D341Med (cell line): ENCODE measurements around the gene HMOX1.
"Not testable (repeated sequence)": the region's sequence is repeated elsewhere in the genome, so short reads cannot be mapped to it uniquely, and the experiment has no call there.

ENCODE experiments used
- DNase-seq: peaks from one replicate; pipeline ENCODE4 v3.0.0; 2012; ENCODE audit warnings: low spot score

HMOX1 gene

DNA sequence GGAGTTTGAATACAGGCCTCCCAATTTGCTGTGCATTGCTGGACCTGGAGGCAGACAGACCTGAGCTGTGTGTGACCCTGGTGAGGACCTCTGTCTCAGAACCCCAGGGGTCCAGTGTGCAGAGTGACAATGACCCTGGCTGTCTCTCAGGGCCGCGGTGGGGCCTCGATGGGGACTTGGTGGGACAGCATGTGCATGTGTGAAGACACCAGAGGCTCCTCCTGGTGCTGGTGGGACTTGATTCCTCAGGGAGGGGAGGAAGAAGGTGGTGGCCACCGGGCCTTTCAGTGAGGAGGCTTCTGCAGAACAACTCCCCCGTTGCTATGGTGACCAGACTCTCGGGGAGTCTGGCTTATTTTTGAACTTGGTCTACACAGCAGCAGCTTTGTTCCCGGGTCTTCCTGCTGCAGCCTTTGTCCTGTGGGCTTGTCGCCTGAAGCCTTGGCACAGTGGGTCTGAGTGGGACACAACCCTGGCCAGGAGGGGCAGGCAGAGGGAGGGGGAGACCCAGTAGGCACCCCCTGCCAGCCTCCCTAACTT is 54.4 kb downstream of the HMOX1 start:
- DNase-seq = no peak

DNA sequence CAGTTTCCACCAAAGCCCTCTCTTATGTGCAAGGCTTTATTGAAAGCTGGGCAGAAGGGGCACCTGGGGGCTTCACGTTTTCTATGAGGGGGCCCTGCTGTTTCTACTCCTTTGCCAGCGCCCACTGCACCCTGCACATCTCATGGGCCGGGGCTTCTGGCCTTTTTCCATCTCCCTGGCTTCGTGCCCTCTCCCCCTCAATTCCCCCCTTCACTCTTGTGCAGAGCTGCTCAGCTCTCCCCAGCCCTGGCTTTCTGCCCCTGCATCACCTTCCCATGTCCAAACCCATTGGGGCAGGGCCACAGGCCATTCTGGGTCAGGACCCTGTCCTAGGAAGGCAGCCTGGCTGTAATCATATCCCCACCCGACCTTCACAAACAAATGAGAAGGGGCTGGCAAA is 55.5 kb downstream of the HMOX1 start:
- DNase-seq = no peak

DNA sequence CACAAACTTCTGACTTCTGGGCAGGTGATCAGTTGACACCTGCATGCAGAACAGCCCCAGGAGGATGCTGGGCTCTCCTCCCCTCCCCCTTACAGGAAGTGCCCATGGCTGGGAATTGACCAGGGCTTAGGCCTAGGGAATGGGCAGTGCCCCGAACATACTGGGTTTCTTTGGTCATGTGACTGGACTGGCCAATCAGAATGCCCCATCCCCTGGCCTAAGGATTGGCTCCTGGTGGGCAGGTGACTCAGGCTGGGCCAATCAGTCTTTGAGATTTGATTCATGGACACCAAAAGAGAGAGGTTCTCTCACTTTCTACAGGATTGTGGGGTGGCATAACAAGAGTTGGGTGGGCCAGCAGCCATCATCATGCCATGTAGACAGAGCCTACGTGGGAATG is 56.2 kb downstream of the HMOX1 start:
- no peak for DNase-seq

DNA sequence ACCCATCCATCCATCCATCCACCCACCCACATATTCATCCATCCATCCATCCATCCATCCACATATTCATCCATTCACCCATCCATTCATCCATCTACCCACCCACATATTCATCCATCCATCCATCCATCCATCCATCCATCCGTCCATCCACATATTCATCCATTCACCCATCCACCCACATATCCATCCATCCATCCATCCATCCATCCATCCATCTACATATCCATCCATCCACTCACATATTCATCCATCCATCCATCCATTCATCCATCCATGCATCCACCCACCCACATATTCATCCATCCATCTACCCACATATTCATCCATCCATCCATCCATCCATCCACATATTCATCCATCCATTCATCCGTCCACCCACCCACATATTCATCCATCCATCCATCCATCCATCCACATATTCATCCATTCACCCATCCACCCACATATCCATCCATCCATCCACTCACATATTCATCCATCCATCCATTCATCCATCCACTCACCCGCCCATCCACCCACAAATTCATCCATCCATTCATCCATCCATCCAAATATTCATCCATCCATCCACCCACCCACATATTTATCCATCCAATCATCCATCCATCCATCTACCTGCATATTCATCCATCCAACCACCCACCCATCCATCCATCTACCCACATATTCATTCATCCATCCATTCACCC is 57.9 kb downstream of the HMOX1 start:
- DNase-seq = not testable (repeated sequence)

DNA sequence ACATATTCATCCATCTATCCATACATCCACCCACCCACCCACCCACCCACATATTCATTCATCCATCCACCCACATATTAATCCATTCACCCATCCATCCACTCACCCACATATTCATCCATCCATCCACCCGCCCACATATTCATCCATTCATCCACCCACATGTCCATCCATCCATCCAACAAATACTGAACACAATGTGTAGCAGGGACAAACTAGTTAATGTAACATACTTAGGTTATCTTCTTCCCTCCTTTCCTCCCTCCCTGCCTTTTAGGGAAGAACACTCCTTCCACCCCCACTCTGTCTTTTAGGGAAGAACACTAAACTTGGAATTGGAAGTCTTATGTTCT is 58.4 kb downstream of the HMOX1 start:
- DNase-seq = no peak

DNA sequence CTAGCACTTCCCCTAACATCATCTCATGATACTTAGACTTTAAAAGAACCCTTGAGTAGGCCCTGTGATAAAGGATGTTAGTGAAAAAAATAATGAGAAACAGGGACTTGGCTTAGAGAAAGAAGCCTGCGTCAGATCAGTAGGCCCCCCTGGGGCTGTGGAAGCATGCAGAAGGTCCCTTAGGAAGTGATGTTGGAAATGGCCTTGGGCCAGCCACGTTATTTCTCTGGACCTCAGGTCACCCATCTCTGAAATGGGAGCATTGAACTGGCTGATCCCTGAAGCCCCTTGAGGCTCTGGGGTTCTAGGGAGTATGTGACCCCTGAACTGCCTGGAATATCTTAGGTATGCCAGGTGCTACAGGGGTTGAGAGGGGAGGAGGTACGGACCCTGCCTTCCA is 59.2 kb downstream of the HMOX1 start:
- no peak for DNase-seq

DNA sequence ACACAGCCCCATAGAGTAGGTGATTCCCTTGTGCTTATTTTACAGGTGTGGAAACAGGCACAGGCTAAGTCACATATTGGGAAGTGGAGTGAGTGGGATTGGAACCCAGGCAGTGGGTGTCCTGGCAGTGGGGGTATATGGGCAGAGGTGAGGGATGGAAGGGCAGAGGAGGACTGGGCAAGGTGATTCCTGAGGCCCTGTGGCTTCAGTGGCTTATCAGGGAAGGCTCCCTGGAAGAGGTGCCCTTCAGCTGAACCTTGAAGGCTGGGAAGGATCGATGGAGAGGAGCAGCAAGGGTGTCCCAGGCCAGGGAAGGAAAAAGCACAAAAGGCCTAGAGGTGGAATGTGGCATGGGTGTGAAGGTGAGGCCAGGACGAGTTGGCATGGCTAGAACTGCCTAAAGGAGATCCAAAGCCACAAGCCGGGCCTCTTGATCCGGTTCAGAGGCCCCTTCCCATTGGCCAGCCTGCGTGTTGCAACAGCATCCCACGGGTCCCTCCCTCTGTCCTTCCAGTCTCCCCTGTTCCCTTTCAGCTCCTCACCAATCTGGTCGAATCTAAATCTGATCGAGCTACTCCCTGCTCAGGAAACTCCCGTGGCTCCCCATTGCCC is 60.7 kb downstream of the HMOX1 start:
- DNase-seq = no peak

DNA sequence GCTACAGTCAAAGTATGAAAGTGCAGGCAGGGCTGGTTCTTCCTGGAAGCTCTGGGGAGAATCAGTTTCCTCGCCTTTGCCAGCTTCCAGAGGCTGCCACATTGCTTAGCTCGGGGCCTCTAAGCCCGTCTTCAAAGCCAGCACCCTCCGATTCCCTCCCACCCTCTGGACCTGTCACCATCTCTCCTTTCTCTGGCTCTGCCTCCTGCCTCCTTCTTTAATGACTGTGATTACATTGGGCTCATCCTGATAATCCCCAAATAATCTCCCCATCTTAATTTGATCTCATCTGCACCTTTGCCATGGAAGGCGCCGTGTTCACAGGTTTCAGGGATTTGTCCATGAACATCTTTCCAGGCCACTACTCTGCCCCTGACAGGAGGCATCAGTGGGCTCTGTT is 61.6 kb downstream of the HMOX1 start:
- peak; percentile 85 for DNase-seq

DNA sequence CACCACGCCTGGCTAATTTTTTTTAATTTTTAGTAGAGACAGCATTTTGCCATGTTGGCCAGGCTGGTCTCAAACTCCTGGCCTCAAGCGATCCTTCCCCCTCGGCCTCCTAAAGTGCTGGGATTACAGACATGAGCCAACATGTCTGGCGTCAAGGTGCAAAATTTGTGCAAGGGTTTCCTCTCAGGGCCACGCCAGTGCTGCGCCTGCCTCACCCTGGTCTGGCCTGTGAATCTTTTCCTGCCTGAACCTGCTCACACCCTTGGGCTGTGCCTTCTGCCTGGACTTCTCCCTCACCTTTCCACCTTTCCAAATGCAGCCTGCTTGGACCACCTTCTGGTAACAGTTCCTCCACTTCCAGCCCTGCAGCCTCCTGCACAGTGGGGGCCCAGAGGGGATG is 62.4 kb downstream of the HMOX1 start:
- no peak for DNase-seq
